ENCODE measurements around the gene LAPTM5. TPM values are rescaled to one million over a fixed set of nuclear protein-coding genes. Genes with fewer than 3 reads are reported as not detected.
"Not testable (repeated sequence)": the region's sequence is repeated elsewhere in the genome, so short reads cannot be mapped to it uniquely, and the experiment has no call there.

The LAPTM5 gene
- total and polyA plus RNA-seq, 4 donors: 18.0 to 46.2 (median 28.1) TPM

GRCh38 chr1:30689901-30690645 lies 67.5 kb downstream of the LAPTM5 start (continued):
- TF ChIP-seq REST (IDR thresholded peaks at IDR 0.05) (no peak), ATF3 (IDR thresholded peaks at IDR 0.05) (no peak)

GRCh38 chr1:30688920-30689794 lies 68.4 kb downstream of the LAPTM5 start:
- no peak overlapping the region for H3K4me3 ChIP-seq (ENCODE audit: low read depth in 1 of 3, low read length in 3 of 3)
- TF ChIP-seq GABPA (IDR thresholded peaks at IDR 0.05 in 1 of 2, conservative IDR thresholded peaks at IDR 0.05 in 1 of 2) (no peak), FOXA2 (IDR thresholded peaks at IDR 0.05) (no peak), RAD21 (IDR thresholded peaks at IDR 0.05) (no peak), JUND (IDR thresholded peaks at IDR 0.05) (no peak), FOXA1 (IDR thresholded peaks at IDR 0.05) (no peak), HNF4G (IDR thresholded peaks at IDR 0.05) (no peak), HNF4A (conservative IDR thresholded peaks at IDR 0.05) (no peak), EGR1 (IDR thresholded peaks at IDR 0.05; ENCODE audit: low read depth in 2 of 2) (no peak), YY1 (IDR thresholded peaks at IDR 0.05) (no peak), SP1 (IDR thresholded peaks at IDR 0.05) (no peak), ZBTB33 (IDR thresholded peaks at IDR 0.05) (no peak), MAX (IDR thresholded peaks at IDR 0.05) (no peak), REST (IDR thresholded peaks at IDR 0.05) (no peak)
- no peak overlapping the region for H3K27ac ChIP-seq (ENCODE audit: low read depth in 1 of 2, low read length in 2 of 2)
- no peaks in the 10 kb centered on the region for H3K36me3 ChIP-seq (ENCODE audit: control insufficient read depth in 4 of 4, insufficient read depth in 3 of 4, low read depth in 1 of 4, low read length in 3 of 4)
- no peak for DNase-seq (ENCODE audit: low spot score)
- WGBS: 84% methylated on average over 11 of the region's 11 CpGs
- no peaks in the 10 kb centered on the region for H3K4me1 ChIP-seq (ENCODE audit: control insufficient read depth in 4 of 4, insufficient read depth in 4 of 4, low read length in 3 of 4)
- H3K9me3 ChIP-seq (ENCODE audit: control insufficient read depth in 4 of 4, low read length in 3 of 4): no peaks in the 10 kb centered on the region
- H3K27me3 ChIP-seq (ENCODE audit: control insufficient read depth in 4 of 4, insufficient read depth in 4 of 4, low read length in 3 of 4): peaks cover 0 to 3% (median 0%) of the 10 kb centered on the region in 4 donors
- H3K9ac ChIP-seq (ENCODE audit: low read depth in 1 of 2, low read length in 2 of 2): no peak overlapping the region

- H3K4me1 ChIP-seq (ENCODE audit: control insufficient read depth in 4 of 4, insufficient read depth in 4 of 4, low read length in 3 of 4); H3K9me3 ChIP-seq (ENCODE audit: control insufficient read depth in 4 of 4, low read length in 3 of 4); H3K4me3 ChIP-seq (ENCODE audit: low read depth in 1 of 3, low read length in 3 of 3); DNase-seq (ENCODE audit: low spot score); H3K9ac ChIP-seq (ENCODE audit: low read depth in 1 of 2, low read length in 2 of 2); H3K27me3 ChIP-seq (ENCODE audit: control insufficient read depth in 4 of 4, insufficient read depth in 4 of 4, low read length in 3 of 4); H3K27ac ChIP-seq (ENCODE audit: low read depth in 1 of 2, low read length in 2 of 2); H3K36me3 ChIP-seq (ENCODE audit: control insufficient read depth in 4 of 4, insufficient read depth in 3 of 4, low read depth in 1 of 4, low read length in 3 of 4): not testable (repeated sequence)
- 95% methylated on average over 9 of the region's 9 CpGs for WGBS
Measured at GRCh38 chr1:30688516-30688915, 69.1 kb downstream of the LAPTM5 start.
